Activated CD4-positive, alpha-beta T cell treated with anti-CD3 and anti-CD28 coated beads, Interleukin-2, amount 50 U/mL, for 24 hours (primary cell): Measurements from ENCODE around the gene RBM20.
A peak's percentile ranks its signal among the peaks of the same experiment; 100 is the strongest.
"Not testable (repeated sequence)": the region's sequence is repeated elsewhere in the genome, so short reads cannot be mapped to it uniquely, and the experiment has no call there.

Experiments
- DNase-seq, 2 donors: peaks; one replicate each; pipeline ENCODE4 v3.0.0-alpha.2; 2020; ENCODE audit warnings: low read depth in 1 of 2, low spot score in 1 of 2

The RBM20 gene

GRCh38 chr10:110762109-110762848, 118.1 kb downstream of the RBM20 start:
- DNase-seq, result no peak

GRCh38 chr10:110762849-110763211, 118.7 kb downstream of the RBM20 start:
- no peak for DNase-seq

DNA sequence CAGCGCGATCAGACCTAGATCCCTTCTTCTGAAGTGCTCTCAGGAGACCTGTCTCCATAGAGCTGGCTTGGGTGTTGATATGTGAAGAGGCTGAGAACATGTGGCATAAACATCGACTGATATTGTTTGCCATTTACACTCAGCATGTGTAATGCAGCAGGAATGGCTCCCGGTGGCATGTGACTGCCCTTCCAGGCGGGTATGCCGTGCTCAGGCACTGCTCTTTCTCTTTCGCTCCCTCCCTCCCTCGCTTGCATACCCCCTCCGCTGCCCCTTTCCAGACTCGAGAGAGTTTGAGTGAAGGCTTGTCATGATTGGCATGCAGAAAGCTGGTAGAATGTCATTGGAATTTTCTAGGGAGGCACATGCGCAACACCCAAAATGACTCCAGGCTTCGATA, 120.2 kb downstream of the RBM20 start:
- DNase-seq, result no peak

- DNase-seq, result no peak
Observed at GRCh38 chr10:110764793-110765512, 120.8 kb downstream of the RBM20 start.

GRCh38 chr10:110765513-110766319, 121.6 kb downstream of the RBM20 start:
- DNase-seq, result no peak

- DNase-seq, result not testable (repeated sequence)
Observed at GRCh38 chr10:110767601-110768000, 123.5 kb downstream of the RBM20 start.

DNA sequence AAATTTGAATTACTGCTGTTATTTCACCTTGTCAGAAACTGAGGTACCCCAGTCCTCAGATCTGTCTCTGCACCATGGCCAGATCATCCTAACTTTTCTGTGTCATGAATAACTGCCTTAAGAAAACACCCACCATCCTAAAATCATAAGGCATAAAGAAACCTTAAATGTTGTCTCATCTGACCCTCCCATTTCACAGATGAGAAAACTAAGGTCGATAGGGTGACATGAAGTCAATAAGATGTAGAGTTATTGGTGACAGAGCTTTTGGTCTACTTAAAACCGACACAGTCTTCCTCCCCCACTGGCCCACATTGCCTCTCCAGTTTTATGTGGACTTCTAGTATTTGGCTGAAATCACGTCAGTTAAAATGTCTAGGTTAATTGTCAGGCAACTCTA, 126.1 kb downstream of the RBM20 start:
- no peak for DNase-seq

GRCh38 chr10:110771486-110771885, 127.3 kb downstream of the RBM20 start:
- DNase-seq, result no peak

GRCh38 chr10:110771991-110772390, 127.9 kb downstream of the RBM20 start:
- no peak for DNase-seq

DNA sequence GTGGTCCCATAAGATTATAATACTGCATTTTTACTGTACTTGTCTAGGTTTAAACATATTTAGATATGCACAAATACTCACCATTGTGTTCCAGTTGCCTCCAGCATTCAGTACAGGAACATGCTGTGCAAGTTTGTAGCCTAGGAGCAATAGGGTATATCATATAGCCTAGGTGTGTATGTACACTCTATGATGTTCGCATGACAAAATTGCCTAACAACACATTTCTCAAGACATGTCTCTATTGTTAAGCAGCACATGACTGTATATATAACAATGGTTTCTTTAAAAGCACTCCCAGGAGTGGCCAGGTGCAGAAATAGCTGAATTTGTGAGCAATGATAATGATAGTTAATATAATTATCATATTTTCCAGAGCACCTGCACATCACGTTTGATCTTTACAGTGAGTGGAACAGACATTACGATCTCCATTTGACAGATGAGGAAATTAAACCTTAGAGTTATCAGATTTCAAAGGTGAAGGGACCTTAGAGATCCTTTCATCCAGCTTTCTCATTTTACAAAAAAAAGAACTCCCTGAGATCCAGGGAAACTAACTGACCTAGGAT, 128.4 kb downstream of the RBM20 start:
- no peak for DNase-seq

DNA sequence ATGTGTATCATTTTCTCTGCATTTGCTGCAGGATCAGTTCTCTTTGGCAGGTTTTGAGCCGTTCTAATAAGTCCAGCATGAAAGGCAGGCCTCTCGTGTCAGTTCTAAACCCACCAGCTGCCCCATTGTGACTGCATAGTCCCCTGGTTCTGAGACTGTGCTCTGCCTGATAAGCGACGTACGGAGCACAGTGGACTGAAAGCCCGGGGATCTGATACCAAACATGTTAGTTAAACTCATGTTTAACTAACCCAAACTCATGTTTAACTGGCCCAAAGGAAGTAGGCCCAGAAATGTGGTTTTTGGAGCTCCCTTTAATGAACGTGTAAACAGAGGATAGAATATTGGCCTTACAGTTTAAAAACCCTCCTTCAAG, 129.5 kb downstream of the RBM20 start:
- DNase-seq, result no peak

GRCh38 chr10:110774069-110775019, 130.2 kb downstream of the RBM20 start:
- peak in 1 of 2 donors; percentile 49 for DNase-seq

DNA sequence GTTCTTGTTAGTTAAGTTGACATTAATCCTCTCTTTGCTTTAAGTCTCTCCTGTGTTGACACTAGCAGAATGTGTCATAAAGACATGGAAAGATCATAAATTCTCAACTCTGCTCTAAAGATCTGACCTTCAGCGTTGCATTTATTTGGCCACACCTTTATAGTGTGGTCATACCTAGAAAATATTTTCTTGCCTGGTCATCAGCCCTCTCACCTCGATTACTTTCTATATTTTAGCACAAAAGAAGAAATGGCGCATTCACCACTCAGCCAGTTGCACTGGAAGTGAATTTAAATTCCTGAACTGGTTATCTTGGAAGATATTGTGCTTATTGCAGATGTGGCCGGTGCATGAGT, 130.9 kb downstream of the RBM20 start:
- DNase-seq, result no peak

- no peak for DNase-seq
Observed at GRCh38 chr10:110775406-110775805, 131.3 kb downstream of the RBM20 start.

GRCh38 chr10:110777017-110777416, 132.9 kb downstream of the RBM20 start:
- DNase-seq, result no peak

DNA sequence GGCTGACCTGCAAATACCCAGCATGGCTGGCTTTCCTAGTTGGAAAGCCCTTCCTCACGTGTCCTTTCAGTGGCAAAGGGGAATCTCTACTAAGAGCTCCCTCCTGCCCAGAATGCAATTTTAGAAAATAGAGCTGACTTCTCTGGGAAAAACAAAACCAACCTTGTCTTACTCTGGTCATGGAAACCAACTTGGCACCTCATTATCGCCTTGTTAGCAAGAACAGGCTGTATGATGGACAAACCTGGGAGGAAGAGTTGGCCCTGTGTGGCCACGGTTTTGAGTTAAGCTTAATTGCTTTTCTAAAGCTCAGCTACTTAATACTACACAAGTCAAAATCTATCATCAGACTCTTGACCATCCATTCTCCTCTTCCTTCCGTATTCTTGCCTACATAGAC, 133.5 kb downstream of the RBM20 start:
- DNase-seq, result no peak

DNA sequence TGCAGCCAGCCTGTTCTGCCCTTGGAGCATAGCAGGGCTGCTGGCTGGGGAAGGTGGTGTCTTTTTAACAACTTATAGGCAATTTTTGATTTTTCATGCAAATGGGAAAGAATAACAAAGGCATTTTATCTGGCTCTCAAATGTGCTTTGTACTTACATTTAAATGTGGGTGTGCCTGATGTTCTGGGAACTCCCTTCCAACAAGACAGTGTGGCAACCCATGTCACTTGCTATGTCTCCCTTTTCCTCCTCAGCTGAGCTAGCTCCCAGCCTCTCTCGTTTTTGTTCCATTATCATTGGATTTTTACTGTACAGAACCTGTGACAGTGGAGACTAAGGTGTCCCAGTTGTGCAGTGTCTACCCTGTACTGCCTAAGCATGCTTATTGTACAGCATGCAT, 134.1 kb downstream of the RBM20 start:
- DNase-seq, result no peak

DNA sequence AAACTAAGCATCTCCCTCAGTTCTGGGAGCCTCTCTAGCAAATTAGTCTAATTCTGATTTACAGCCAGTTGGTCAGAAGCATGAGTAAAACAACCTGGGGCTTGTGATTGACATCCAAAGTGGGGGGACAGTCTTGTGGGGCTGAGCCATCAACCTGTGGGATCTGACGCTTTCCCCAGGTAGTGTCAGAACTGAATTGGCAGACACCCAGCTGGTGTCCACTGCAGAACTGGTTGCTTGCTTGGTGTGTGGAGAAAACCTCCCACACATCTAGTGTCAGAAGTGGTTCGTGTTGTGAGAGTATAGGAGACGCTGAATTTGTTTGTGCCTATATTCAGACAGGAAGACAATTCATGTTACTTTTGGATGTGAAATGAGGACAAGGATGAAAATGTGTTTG, 135.4 kb downstream of the RBM20 start:
- DNase-seq, result no peak

DNA sequence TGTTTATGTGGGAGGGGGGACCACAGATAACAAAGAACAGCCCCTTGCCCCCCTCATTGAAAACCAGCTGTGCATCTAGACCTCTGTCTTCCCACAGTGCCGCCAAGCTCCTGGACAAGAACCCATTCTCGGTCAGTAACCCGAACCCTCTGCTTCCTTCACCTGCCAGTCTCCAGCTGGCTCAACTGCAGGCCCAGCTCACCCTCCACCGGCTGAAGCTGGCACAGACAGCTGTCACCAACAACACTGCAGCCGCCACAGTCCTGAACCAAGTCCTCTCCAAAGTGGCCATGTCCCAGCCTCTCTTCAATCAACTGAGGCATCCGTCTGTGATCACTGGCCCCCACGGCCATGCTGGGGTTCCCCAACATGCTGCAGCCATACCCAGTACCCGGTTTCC, 136.6 kb downstream of the RBM20 start:
- no peak for DNase-seq

DNA sequence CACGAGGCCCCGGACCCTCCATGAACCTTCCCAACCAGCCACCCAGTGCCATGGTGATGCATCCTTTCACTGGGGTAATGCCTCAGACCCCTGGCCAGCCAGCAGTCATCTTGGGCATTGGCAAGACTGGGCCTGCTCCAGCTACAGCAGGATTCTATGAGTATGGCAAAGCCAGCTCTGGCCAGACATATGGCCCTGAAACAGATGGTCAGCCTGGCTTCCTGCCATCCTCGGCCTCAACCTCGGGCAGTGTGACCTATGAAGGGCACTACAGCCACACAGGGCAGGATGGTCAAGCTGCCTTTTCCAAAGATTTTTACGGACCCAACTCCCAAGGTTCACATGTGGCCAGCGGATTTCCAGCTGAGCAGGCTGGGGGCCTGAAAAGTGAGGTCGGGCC, 137.0 kb downstream of the RBM20 start:
- no peak for DNase-seq

DNA sequence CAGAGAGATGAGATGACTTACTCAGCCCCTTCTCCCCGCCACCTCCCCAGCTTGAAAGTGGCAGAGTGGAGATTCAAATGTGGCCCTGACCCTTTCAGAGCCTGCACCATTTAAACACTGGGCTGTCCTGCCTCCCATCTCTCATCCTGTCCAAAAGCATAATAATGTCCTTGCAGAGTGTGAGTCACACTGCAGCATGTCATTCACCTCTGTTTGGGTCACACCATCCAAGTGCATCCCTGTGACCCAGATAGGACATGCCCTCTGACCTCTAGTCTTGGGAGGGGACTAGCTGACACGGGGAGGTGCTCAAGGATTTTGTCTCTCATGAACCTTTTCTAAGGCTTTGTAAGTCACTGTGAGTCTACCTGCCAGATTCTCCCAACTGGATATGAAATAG, 138.5 kb downstream of the RBM20 start:
- no peak for DNase-seq
